K562 (cell line): ENCODE data around the gene SLC12A1. TPM values are rescaled to one million over a fixed set of nuclear protein-coding genes. Genes with fewer than 3 reads are reported as not detected.

Experiments
- ATAC-seq: fragments of 200-7000 bp; cut with Tn5 transposase; 3 replicates; pipeline ENCODE4 v1.9.1; 2020; ENCODE audit warnings: moderate library complexity
- BruUV-seq: library from RNA; stranded (reverse); fragments of 400-500 nt; replicated peaks from 2 replicates; lab custom pipeline; 2021; lab: Mats Ljungman, UMichigan
- CTCF ChIA-PET: fragments of 300-600 bp; formaldehyde crosslinking; extraction: SDS; loops from one replicate; lab custom pipeline; 2021; ENCODE audit warnings: low intra/inter-chr PET ratio; lab: Yijun Ruan, JAX
- POLR2A ChIA-PET: fragments of 300-600, 350-650 bp; sonication (Branson Sonifier 250); formaldehyde crosslinking; extraction: SDS; loops from one replicate; lab custom pipeline; 2021; ENCODE audit warnings: antibody characterized with exemption, inconsistent platforms; lab: Yijun Ruan, JAX
- DNase-seq, 4 experiments: peaks; one replicate each; pipeline versions ENCODE4 v3.0.0 to v3.0.0-alpha.2; 2011 to 2018; ENCODE audit warnings: low spot score in 3 of 4, mixed read lengths in 3 of 4; ENCODE audit errors: extremely low read depth in 1 of 4
- FAIRE-seq: peaks from 2 replicates; lab custom pipeline; 2011; peaks lifted over from hg19 to GRCh38; lab: Jason Lieb, UNC
- H2AFZ ChIP-seq: 2 replicates; pipeline ENCODE4 v1.6.0; 2011; ENCODE audit warnings: low read depth, low read length, control low read depth, inconsistent platforms
- H3K27ac ChIP-seq: fragments of 200-600 bp; 3 replicates; pipeline ENCODE4 v1.8.0; 2011; ENCODE audit warnings: low read depth, mild to moderate bottlenecking, control low read depth, inconsistent platforms, low read length, moderate library complexity, mixed read lengths; ENCODE audit errors: extremely low read depth
- H3K27me3 ChIP-seq, 2 experiments: fragments of 300-600 bp in 1 of 2; 2 replicates in 1 of 2; 3 replicates in 1 of 2; pipeline versions ENCODE4 v1.6.0 to v1.8.0; 2011; ENCODE audit warnings: inconsistent platforms in 2 of 2, low read length in 2 of 2, mild to moderate bottlenecking in 1 of 2, mixed read lengths in 1 of 2, moderate library complexity in 1 of 2; ENCODE audit not compliant: control insufficient read depth in 2 of 2, insufficient read depth in 2 of 2
- H3K36me3 ChIP-seq: fragments of 300-600 bp; 3 replicates; pipeline ENCODE4 v1.8.0; 2011; ENCODE audit warnings: mild to moderate bottlenecking, low read length, inconsistent platforms; ENCODE audit not compliant: control insufficient read depth, insufficient read depth
- H3K4me1 ChIP-seq, 2 experiments: fragments of 200-600 bp in 1 of 2; replicated peaks in 1 of 2; 2 replicates in 1 of 2; 3 replicates in 1 of 2; pipeline versions ENCODE4 v1.5.1 to v1.8.0; 2011; ENCODE audit warnings: inconsistent platforms in 2 of 2, low read length in 2 of 2, mild to moderate bottlenecking in 1 of 2, mixed read lengths in 1 of 2, moderate library complexity in 1 of 2; ENCODE audit not compliant: control insufficient read depth in 2 of 2, insufficient read depth in 2 of 2
- H3K4me2 ChIP-seq: 2 replicates; pipeline ENCODE4 v1.6.1; 2011; ENCODE audit warnings: low read length, control low read depth, inconsistent platforms, mixed read lengths; ENCODE audit not compliant: insufficient read depth
- H3K4me3 ChIP-seq: fragments of 200-600 bp; sonication (generic), shearing (Covaris generic); 2 replicates; pipeline ENCODE4 v1.5.1; 2016; ENCODE audit warnings: control low read depth, inconsistent platforms
- H3K79me2 ChIP-seq: fragments of 200-600 bp; 3 replicates; pipeline ENCODE4 v1.8.0; 2011; ENCODE audit warnings: low read length, inconsistent platforms; ENCODE audit not compliant: control insufficient read depth, insufficient read depth
- H3K9ac ChIP-seq, 2 experiments: 2 replicates each; pipeline versions ENCODE4 v1.6.0 to v1.6.1; 2011; ENCODE audit warnings: low read depth in 2 of 2, low read length in 2 of 2, control low read depth in 1 of 2, inconsistent platforms in 1 of 2, mild to moderate bottlenecking in 1 of 2, mixed read lengths in 1 of 2; ENCODE audit not compliant: insufficient read depth in 1 of 2
- H3K9me1 ChIP-seq: one replicate; pipeline ENCODE4 v1.6.0; 2011; ENCODE audit warnings: inconsistent platforms, mild to moderate bottlenecking, low read length, moderate library complexity; ENCODE audit not compliant: control insufficient read depth, insufficient read depth
- H3K9me3 ChIP-seq: replicated peaks from 2 replicates; pipeline ENCODE4 v1.5.1; 2011; ENCODE audit warnings: low read depth, low read length, inconsistent platforms; ENCODE audit not compliant: control insufficient read depth, insufficient read depth
- H4K20me1 ChIP-seq: replicated peaks from 2 replicates; pipeline ENCODE4 v1.6.1; 2011; ENCODE audit warnings: low read length, inconsistent platforms, mixed read lengths; ENCODE audit not compliant: control insufficient read depth, insufficient read depth
- BCOR ChIP-seq: fragments of 450-650 bp; IDR thresholded peaks from 2 replicates; pipeline ENCODE4 v1.6.1; 2016
- CREB3L1 ChIP-seq: fragments of 450-650 bp; IDR thresholded peaks from 2 replicates; pipeline ENCODE4 v1.6.1; 2014; ENCODE audit warnings: low read depth, mild to moderate bottlenecking, moderate library complexity, borderline replicate concordance
- FIP1L1 ChIP-seq: fragments of 200-400 bp; formaldehyde crosslinking; IDR thresholded peaks from 2 replicates; pipeline ENCODE4 v1.6.1; 2018; ENCODE audit warnings: mild to moderate bottlenecking, low read depth, low read length; ENCODE audit not compliant: poor library complexity, severe bottlenecking
- FOXA1 ChIP-seq: fragments of 450-650 bp; IDR thresholded peaks from 2 replicates; pipeline ENCODE4 v1.6.1; 2016; ENCODE audit warnings: mild to moderate bottlenecking, borderline replicate concordance
- GABPA ChIP-seq: fragments of 200-800 bp; sonication (Bioruptor generic); conservative IDR thresholded peaks from 2 replicates; pipeline ENCODE4 v1.6.1; 2016; ENCODE audit warnings: low read depth, missing genetic modification characterization, missing compliant biosample characterization
- HLTF ChIP-seq: fragments of 450-650 bp; IDR thresholded peaks from 2 replicates; pipeline ENCODE4 v1.6.1; 2016
- MLLT1 ChIP-seq, 2 experiments: fragments of 450-650 bp; IDR thresholded peaks; 2 replicates each; pipeline ENCODE4 v1.6.1; 2016
- NCOA4 ChIP-seq: fragments of 450-650 bp; IDR thresholded peaks from 2 replicates; pipeline ENCODE4 v1.6.1; 2018; ENCODE audit warnings: mild to moderate bottlenecking; ENCODE audit not compliant: partially characterized antibody
- NELFE ChIP-seq: IDR thresholded peaks from 2 replicates; pipeline ENCODE4 v1.6.1; 2011; ENCODE audit warnings: mild to moderate bottlenecking; ENCODE audit not compliant: insufficient read depth, insufficient read length
- NRF1 ChIP-seq, 2 experiments: fragments of 450-650 bp; IDR thresholded peaks in 1 of 2; conservative IDR thresholded peaks in 1 of 2; 2 replicates each; pipeline ENCODE4 v1.6.1; 2014; ENCODE audit warnings: mild to moderate bottlenecking in 2 of 2
- SIN3B ChIP-seq: fragments of 450-650 bp; IDR thresholded peaks from 2 replicates; pipeline ENCODE4 v1.6.1; 2017; ENCODE audit warnings: low read depth, mild to moderate bottlenecking, moderate library complexity
- TEAD1 ChIP-seq, 2 experiments: fragments of 450-650 bp in 1 of 2; sonication (generic) in 1 of 2; formaldehyde crosslinking; IDR thresholded peaks; 2 replicates each; pipeline versions ENCODE4 v1.4.0 to v1.8.0; 2020 to 2022; ENCODE audit warnings: mild to moderate bottlenecking in 2 of 2, missing genetic modification reagents in 1 of 2
- TEAD2 ChIP-seq: fragments of 450-650 bp; IDR thresholded peaks from 2 replicates; pipeline ENCODE4 v1.6.1; 2016; ENCODE audit warnings: missing genetic modification characterization, control low read depth, missing compliant biosample characterization
- ZBTB26 ChIP-seq: fragments of 450-650 bp; formaldehyde crosslinking; IDR thresholded peaks from 2 replicates; pipeline ENCODE4 v1.4.0; 2022; ENCODE audit warnings: missing genetic modification characterization
- ZBTB43 ChIP-seq: sonication (generic); formaldehyde crosslinking; IDR thresholded peaks from 2 replicates; pipeline ENCODE4 v1.8.0; 2023; ENCODE audit warnings: mild to moderate bottlenecking, missing genetic modification reagents
- WGBS: fragments of 100-300 bp; shearing (Covaris generic); methylation state at CpG from one replicate; pipeline ENCODE4 v1.1.6; 2016; ENCODE audit warnings: low coverage, mixed read lengths; ENCODE audit not compliant: insufficient coverage; ENCODE audit errors: missing lambda C conversion rate; 5-methylcytosine and 5-hydroxymethylcytosine counted together
- in situ Hi-C: fragments of 300-500 bp; cut with MboI; formaldehyde crosslinking; loops from 4 replicates; pipeline ENCODE4 v1.15.0; 2018; ENCODE audit warnings: inconsistent platforms, mixed read lengths
- intact Hi-C: fragments of 100-400 bp; cut with micrococcal nuclease; formaldehyde crosslinking; loops from 2 replicates; pipeline ENCODE4 v1.14.2; 2022
- polyA plus RNA-seq, 8 experiments: library from polyadenylated mRNA; depleted of rRNA in 4 of 8; stranded (reverse) in 5 of 8; unstranded in 3 of 8; fragments of >200 nt; fragmentation: Nextera tagmentation in 2 of 8; fragmentation: Illumina TruSeq in 1 of 8; extraction: Ambion mirVana in 2 of 8; extraction: Trizol in 1 of 8; gene quantifications; 2 replicates each; pipeline versions ENCODE4 v1.2.1 to v1.2.3, GENCODE V29; 2011 to 2014; ENCODE audit warnings: inconsistent platforms in 1 of 8, missing spikeins in 1 of 8
- total RNA-seq, 7 experiments: library from RNA; depleted of rRNA in 6 of 7; stranded (reverse); fragments of >200 nt in 6 of 7; fragmentation: Illumina TruSeq in 2 of 7; extraction: Trizol in 2 of 7; gene quantifications; 2 replicates each; pipeline versions ENCODE4 v1.2.1 to v1.2.3, GENCODE V29; 2011 to 2021; ENCODE audit warnings: low replicate concordance in 1 of 7

SLC12A1 gene
- total and polyA plus RNA-seq, 9 of the 15 experiments (the other 6 are each of a cell fraction or from before 2014, with no cell fraction given) = not detected

- TF ChIP-seq NCOA4 (no peak), NRF1 (conservative IDR thresholded peaks at IDR 0.05 in 1 of 2, IDR thresholded peaks at IDR 0.05 in 1 of 2) (no peak), FIP1L1 (no peak)
- TF ChIP-seq, all 486 proteins: peak for 0
Measured at GRCh38 chr15:48345516-48345915, 139.4 kb downstream of the SLC12A1 start (continued).

GRCh38 chr15:48352474-48353072, 146.5 kb downstream of the SLC12A1 start:
- H3K9me3 ChIP-seq = no peaks in the 10 kb centered on the region
- 0% methylated on average over 6 of the region's 6 CpGs for WGBS
- no peak overlapping the region for H3K9ac ChIP-seq
- peak; percentile 89 for FAIRE-seq
- no peaks in the 10 kb centered on the region for H3K9me1 ChIP-seq
- H3K4me2 ChIP-seq = no peak overlapping the region
- no TSS peak for BruUV-seq
- H3K4me1 ChIP-seq = no peaks in the 10 kb centered on the region; a peak in 2 of 5 replicates
- ATAC-seq = peak; percentile 96
- H3K27me3 ChIP-seq = no peaks in the 10 kb centered on the region
- peak; percentile 56 to 83 (median 62) for DNase-seq
- intact Hi-C loops (loop anchor here (5.0 to 10.0 kb wide), 3 partner anchors 65 to 1155 kb away; partner anchors contain the start of gene FGF7), in situ Hi-C loops (loop anchor here (25.0 kb wide), 2 partner anchors 460 to 1785 kb away; partner anchors contain the start of gene CEP152)
- no peaks in the 10 kb centered on the region for H4K20me1 ChIP-seq
- ChIA-PET CTCF (interaction anchor here (1.2 kb wide), 1 partner anchor 67 kb away, joined by 3 read pairs; no protein-coding TSS in a partner anchor), POLR2A (interaction anchor here (0.6 kb wide), 1 partner anchor 290 kb away, joined by 3 read pairs; no protein-coding TSS in a partner anchor)
- H3K79me2 ChIP-seq = no peaks in the 10 kb centered on the region
- no peak overlapping the region for H3K4me3 ChIP-seq
- H2AFZ ChIP-seq = no peak overlapping the region
- H3K36me3 ChIP-seq = no peaks in the 10 kb centered on the region
- H3K27ac ChIP-seq = no peak overlapping the region
- no peak for TF ChIP-seq CREB3L1
- no peak for TF ChIP-seq HLTF
- no peak for TF ChIP-seq MLLT1 (IDR thresholded peaks at IDR 0.05)
- no peak for TF ChIP-seq ZBTB26 (CRISPR knock-in tag)
- TF ChIP-seq TEAD2 (tag) = 0 out of 2 replicates have a peak, but pooled peaks have one; percentile 55
- no peak for TF ChIP-seq BCOR
- TF ChIP-seq SIN3B = no peak
- TF ChIP-seq TEAD1 (CRISPR knock-in tag; IDR thresholded peaks at IDR 0.05) = peak; percentile 19 to 30; a peak in 1 of 4 replicates
- no peak for TF ChIP-seq NELFE
- no peak for TF ChIP-seq FOXA1
- no peak for TF ChIP-seq ZBTB43 (CRISPR knock-in tag)
- TF ChIP-seq GABPA (tag) = no peak
